GM18519 (cell line): ENCODE measurements around the gene CERS4.

Source experiments
- ATAC-seq: cut with Tn5 transposase; IDR thresholded peaks from one replicate; pipeline ENCODE4 v1.9.1; 2021; ENCODE audit warnings: mild to moderate bottlenecking, moderate library complexity; ENCODE audit not compliant: unreplicated experiment, low FRiP score

The CERS4 gene

DNA sequence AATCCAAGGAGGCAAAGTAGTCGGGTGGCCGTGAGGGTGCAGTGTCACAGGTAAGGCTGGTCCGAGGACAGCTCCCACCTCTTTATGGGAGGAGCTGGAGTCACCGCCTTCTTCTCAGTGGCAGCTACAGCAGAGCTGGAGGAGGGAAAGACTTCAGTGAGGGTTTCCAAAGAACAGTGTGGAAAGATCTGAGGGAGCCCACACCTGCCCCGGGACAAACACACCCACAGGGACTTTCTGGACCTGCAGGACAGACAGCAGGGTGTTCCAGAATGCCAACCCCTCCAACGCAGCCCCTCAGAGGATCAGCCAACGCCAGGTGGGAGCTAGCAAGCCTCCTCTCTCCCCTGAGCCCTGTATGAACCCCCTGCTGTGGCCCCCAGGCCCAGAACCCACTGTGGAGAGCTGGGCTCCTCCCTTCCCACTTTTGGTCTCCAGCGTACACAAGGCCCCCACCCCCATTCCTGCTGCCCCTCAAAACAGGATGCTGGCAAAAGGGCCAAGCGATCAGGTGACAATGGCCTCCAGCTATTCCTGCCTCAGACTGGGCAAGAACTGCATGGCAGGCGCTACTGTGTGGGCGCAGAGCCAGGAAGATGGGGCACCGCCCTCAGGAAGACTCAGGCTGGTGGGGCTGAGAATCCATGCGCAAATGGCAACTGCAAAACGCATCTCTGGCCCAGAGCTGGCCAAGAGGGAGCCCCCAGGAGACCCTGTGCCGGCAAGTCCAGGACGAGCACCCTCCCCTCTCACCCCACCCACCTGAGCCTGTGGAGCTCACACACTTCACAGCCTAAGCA, 102.5 kb downstream of the CERS4 start:
- no peak for ATAC-seq
